ENCODE results near the gene UCP3. TPM values are rescaled to one million over a fixed set of nuclear protein-coding genes. Genes with fewer than 3 reads are reported as not detected.
A peak's percentile ranks its signal among the peaks of the same experiment; 100 is the strongest.

The UCP3 gene
- total RNA-seq, 3 donors from 2014 or later (not counting 1 experiment from before 2014, with no cell fraction given), result 7.8 to 8.6 (median 8.5) TPM

- intact Hi-C loops (cut with micrococcal nuclease), result no loop called here
Measured at GRCh38 chr11:74009675-74010305, 905 bp upstream of the UCP3 start.

DNA sequence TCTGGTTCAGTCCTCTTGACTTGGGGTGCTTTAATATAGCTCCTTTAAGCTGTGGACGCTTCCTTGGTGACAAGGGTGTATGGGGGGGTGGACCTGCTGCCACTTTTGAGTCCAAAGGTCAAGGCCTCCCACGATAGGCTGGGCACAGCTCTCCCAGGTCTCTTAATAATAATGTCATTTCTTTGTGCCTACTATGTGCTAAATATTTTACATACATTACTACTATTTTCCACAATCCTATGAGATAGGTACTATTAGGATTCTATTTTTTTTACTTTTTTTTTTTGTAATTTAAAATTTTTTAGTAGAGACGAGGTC, 304 bp upstream of the UCP3 start:
- Mint-ChIP-seq H3K27me3 (ENCODE audit: low read depth in 2 of 2) (no peaks in the 10 kb centered on the region), H3K4me3 (no peak overlapping the region), H3K9me3 (no peaks in the 10 kb centered on the region), H3K27ac (peak overlapping the region; percentile 65 to 73), H3K36me3 (no peaks in the 10 kb centered on the region), H3K4me1 (peaks cover 54 to 60% of the 10 kb centered on the region in 2 donors)
- Histone ChIP-seq H3K4me1 (ENCODE audit: control insufficient read depth, insufficient read depth, low read length) (peaks cover 81% of the 10 kb centered on the region), H3K9me3 (ENCODE audit: control insufficient read depth, insufficient read depth, low read length) (no peaks in the 10 kb centered on the region), H3K36me3 (ENCODE audit: control insufficient read depth, insufficient read depth, low read length) (no peaks in the 10 kb centered on the region), H3K4me3 (ENCODE audit: low read length) (no peak overlapping the region), H3K27me3 (ENCODE audit: control insufficient read depth, insufficient read depth, low read length) (no peaks in the 10 kb centered on the region), H3K27ac (ENCODE audit: low read length) (peak overlapping the region; percentile 16)
- no peak for TF ChIP-seq CTCF (IDR thresholded peaks at IDR 0.05)
- intact Hi-C loops (cut with micrococcal nuclease), result no loop called here
- WGBS (ENCODE audit: insufficient coverage), result 95% methylated on average over 3 of the region's 3 CpGs
- ATAC-seq (no peak), DNase-seq (no peak)

More at GRCh38 chr11:74009675-74010305, 905 bp upstream of the UCP3 start:
- Histone ChIP-seq H3K27ac (ENCODE audit: low read length) (no peak overlapping the region), H3K27me3 (ENCODE audit: control insufficient read depth, insufficient read depth, low read length) (no peaks in the 10 kb centered on the region), H3K4me3 (ENCODE audit: low read length) (no peak overlapping the region), H3K36me3 (ENCODE audit: control insufficient read depth, insufficient read depth, low read length) (no peaks in the 10 kb centered on the region), H3K4me1 (ENCODE audit: control insufficient read depth, insufficient read depth, low read length) (peaks cover 80% of the 10 kb centered on the region), H3K9me3 (ENCODE audit: control insufficient read depth, insufficient read depth, low read length) (no peaks in the 10 kb centered on the region)
- DNase-seq (no peak), ATAC-seq (no peak)
- H3K4me3 Mint-ChIP-seq, result no peak overlapping the region
- no peaks in the 10 kb centered on the region for H3K27me3 Mint-ChIP-seq (ENCODE audit: low read depth in 2 of 2)
- 100% methylated on average over 3 of the region's 5 CpGs for WGBS (ENCODE audit: insufficient coverage)
- H3K4me1 Mint-ChIP-seq, result peaks cover 48 to 54% of the 10 kb centered on the region in 2 donors
- H3K27ac Mint-ChIP-seq, result peak overlapping the region; percentile 67 to 82
- TF ChIP-seq CTCF (IDR thresholded peaks at IDR 0.05), result no peak
- no peaks in the 10 kb centered on the region for H3K9me3 Mint-ChIP-seq
- no peaks in the 10 kb centered on the region for H3K36me3 Mint-ChIP-seq

DNA sequence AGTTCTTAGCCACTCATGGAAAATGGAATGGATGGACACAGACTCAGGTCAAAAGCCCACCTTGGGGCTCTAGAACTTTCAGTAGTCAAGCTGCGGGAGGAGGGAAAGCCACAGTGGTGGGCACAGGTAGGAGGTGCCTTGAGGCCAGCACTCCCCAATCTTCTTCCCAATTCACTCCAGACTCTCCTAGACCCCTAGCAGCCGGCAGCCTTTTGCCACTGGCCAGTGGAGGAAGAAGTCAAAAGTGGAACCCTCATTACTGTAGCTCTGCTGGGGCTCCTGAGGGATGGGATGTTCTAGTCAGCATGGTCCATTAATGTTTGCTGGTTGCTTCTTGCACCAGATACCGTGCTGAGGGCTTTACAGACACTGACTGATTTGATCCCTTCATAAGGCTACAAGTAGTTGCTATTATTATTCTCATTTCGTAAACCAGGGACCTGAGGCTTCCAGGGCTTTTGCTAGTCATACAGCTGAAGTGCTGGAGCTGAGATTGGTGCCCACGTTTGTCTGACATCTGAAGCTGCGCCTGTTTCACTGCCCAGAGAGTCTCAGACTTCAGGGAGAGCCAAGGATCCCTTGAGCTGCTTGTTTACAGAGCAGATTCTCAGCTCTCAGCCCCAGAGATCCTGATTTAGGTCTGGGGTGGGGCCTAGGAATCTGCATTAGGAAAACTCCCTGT, 1.1 kb downstream of the UCP3 start:
- Mint-ChIP-seq H3K27ac (peak overlapping the region; percentile 58 to 73), H3K36me3 (no peaks in the 10 kb centered on the region), H3K4me1 (peaks cover 65 to 74% of the 10 kb centered on the region in 2 donors), H3K27me3 (ENCODE audit: low read depth in 2 of 2) (no peaks in the 10 kb centered on the region), H3K4me3 (no peak overlapping the region), H3K9me3 (no peaks in the 10 kb centered on the region)
- H3K9me3 ChIP-seq (ENCODE audit: control insufficient read depth, insufficient read depth, low read length), result no peaks in the 10 kb centered on the region
- H3K27ac ChIP-seq (ENCODE audit: low read length), result peak overlapping the region; percentile 13
- H3K4me1 ChIP-seq (ENCODE audit: control insufficient read depth, insufficient read depth, low read length), result peaks cover 82% of the 10 kb centered on the region
- H3K36me3 ChIP-seq (ENCODE audit: control insufficient read depth, insufficient read depth, low read length), result peaks cover 4% of the 10 kb centered on the region
- no peaks in the 10 kb centered on the region for H3K27me3 ChIP-seq (ENCODE audit: control insufficient read depth, insufficient read depth, low read length)
- no peak for TF ChIP-seq CTCF (IDR thresholded peaks at IDR 0.05)
- WGBS (ENCODE audit: insufficient coverage), result 91% methylated on average over 6 of the region's 6 CpGs
- DNase-seq, result no peak
- ATAC-seq, result no peak
- intact Hi-C loops (cut with micrococcal nuclease), result no loop called here
- H3K4me3 ChIP-seq (ENCODE audit: low read length), result no peak overlapping the region
